NCI-H1930 (cell line): ENCODE data around the gene SLC13A4.
"Not testable (repeated sequence)": the region's sequence is repeated elsewhere in the genome, so short reads cannot be mapped to it uniquely, and the experiment has no call there.

Experiments
- DNase-seq, 2 experiments: peaks; one replicate each; lab custom pipeline; 2025; lab: John Stamatoyannopoulos, UW

SLC13A4 gene

DNA sequence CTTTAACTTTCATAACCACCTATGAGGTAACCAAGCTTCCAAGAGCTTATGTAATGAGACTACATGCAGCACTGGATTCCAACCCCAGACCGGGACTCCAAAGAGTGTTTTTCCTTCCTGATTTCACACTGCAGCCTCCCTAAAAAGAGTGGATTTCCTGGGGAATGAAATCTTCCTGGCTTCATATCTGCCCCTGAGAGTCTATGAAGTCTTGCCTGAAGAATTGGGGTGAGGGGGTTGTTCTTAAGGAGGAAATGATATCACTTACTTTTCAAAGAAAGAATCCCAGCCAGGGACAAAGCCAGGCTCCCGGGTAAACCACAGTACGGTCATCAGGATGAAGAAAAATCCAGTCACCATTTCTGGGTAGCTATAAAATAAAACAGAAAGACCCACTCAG is 35.9 kb downstream of the SLC13A4 start:
- DNase-seq = no peak

DNA sequence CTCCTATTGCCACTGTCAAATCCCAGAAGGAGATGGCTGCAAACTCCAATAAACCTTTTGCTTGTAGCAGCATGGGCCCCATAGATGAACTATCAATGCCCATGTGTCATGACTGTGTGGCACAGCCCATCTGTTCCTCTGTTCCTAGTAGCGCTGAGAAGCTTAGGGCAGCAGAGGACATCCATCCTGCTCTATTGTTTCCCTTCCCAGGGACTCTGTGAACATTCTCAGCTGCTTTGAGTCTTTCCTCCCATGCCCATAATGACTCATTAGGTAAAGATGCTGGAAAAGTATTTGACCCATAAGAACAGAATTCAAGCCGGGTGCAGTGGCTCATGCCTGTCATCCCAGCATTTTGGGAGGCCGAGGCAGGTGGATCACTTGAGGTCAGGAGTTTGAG is 37.4 kb downstream of the SLC13A4 start:
- no peak for DNase-seq

DNA sequence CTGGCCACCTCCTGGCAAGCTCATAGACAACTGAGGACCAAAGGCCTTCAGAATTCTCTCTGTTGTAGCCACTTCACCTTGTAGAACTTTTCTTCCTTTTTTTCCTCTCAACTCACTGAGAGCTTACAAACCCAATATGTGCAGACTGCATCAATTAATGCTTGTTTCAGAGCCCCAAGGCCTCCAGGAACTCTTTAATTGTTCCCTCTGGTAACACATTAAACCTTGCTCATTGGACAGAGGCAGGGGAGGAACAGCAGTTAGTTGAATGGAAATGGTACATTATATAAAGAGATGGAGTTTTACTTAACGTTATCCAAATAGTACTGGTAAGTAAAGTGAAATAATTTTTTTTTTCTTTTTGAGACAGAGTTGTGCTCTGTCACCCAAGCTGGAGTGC is 40.5 kb downstream of the SLC13A4 start:
- no peak for DNase-seq

- DNase-seq = no peak
Measured at GRCh38 chr7:135685306-135686084, 42.5 kb downstream of the SLC13A4 start.

DNA sequence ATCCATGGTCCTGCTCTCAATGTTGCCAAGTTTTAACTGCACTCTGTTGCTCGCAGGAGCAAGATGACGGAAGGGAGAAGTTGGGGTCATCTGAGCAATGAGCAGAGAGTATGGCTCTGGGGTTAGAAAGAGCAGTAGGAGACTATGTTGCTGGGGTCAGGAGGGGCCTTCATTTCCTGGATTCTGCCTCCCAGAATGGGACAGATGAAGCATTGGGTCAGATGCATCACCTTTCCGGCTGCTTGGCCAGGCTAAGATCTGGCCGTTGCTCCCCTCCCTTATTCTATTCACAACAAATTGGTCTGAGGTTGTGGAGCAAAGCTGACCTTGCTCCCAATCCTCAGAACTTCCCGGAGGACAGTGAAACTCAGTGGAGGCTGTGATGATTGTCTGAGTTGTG is 43.3 kb downstream of the SLC13A4 start:
- DNase-seq = no peak

- no peak for DNase-seq
Measured at GRCh38 chr7:135684136-135684535, 43.9 kb downstream of the SLC13A4 start.

DNA sequence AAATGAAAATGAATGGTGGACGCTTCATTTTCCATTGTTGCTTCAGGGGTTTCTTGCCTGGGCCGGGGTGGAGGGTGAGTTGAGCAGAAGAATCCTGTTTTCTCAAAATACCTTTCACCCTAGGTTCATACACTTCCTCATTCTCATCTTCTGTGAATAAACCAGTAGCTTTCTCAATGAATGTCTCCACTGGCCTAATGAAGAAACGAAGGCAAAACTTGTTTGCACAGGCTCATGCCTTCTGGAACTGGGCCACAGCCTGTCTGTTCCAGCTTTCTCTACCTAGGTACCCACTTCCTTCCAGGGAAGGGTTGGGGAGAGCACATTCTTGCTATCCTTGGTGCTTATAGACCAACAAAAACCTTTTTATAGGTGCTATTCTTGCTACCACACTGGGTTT is 44.4 kb downstream of the SLC13A4 start:
- no peak for DNase-seq

DNA sequence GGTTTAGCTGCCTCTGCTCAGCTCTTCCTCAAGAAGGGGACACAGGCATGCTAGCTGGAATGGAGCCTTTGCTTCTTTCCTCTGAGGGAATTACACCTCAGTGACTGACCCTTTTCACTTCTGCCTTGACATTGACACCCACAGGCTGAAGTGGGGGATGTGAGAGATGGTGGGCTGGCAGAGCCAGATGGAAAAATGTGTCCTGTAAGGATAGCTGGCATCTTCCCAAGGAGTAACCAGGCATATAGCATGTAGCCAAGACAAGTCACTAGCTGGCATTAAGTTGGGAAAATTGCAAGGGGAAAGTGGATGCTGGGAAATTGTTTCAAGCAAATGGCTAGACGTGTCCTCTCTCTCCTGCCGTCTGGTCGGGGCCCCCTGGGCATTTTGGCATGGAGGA is 45.8 kb downstream of the SLC13A4 start:
- DNase-seq = no peak

GRCh38 chr7:135681762-135682161 is 46.2 kb downstream of the SLC13A4 start:
- DNase-seq = no peak

GRCh38 chr7:135678612-135679575 is 49.1 kb downstream of the SLC13A4 start:
- DNase-seq = no peak

DNA sequence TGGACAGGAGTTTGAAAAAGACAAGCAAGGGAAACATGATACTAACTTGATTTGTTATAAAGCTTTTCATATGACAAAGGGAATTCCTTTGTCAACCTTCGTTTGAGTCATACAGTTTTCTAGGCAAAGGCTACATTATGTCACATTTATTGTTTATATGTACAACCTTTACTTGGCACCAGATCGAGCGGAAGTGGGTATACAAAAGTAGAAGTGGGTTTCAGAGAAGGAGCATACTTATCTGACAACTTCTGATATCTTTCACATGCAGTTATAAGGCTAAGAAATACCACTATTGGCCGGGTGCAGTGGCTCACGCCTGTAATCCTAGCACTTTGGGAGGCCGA is 54.7 kb downstream of the SLC13A4 start:
- no peak for DNase-seq

DNA sequence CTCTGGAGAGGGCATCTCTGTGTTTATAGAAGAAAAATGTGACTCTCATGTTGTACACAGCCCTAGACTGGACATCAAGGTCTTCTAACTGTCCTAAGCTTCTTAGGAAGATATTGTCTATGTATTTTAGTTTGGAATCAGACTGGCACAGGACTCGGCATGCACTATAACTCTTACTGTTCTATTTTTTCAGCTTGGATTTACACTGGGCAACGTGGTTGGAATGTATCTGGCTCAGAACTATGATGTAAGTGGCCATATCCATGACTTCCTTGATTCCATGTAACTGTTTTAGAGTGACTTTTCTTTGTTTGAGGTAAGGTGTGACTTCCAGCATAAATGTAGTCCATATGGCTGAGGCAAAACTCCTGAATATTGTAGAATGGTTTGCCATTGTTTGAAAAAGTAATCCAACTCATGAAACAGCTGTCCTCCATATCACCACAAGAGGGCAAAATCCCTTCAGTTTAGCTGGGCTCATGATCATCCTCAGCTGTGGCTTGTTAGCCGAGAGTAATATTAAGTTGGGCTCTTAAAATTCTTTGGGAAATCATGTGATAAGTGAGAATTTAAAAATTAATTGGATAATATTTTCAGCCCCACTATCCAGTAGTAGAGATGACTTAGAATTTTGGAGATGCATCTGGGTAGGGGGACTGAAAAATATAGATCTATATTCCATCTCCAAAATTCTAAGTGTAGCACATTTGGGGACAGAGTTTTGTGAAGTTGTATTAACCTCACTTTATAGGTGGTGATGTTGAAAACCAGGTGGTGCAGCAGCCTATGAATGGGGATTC is 55.2 kb downstream of the SLC13A4 start:
- DNase-seq = peak in 1 of 2 experiments; percentile 35

- no peak for DNase-seq
Measured at GRCh38 chr7:135670179-135670578, 57.8 kb downstream of the SLC13A4 start.

- DNase-seq = no peak
Measured at GRCh38 chr7:135669774-135670173, 58.2 kb downstream of the SLC13A4 start.

- not testable (repeated sequence) for DNase-seq
Measured at GRCh38 chr7:135668852-135669395, 59.1 kb downstream of the SLC13A4 start.

DNA sequence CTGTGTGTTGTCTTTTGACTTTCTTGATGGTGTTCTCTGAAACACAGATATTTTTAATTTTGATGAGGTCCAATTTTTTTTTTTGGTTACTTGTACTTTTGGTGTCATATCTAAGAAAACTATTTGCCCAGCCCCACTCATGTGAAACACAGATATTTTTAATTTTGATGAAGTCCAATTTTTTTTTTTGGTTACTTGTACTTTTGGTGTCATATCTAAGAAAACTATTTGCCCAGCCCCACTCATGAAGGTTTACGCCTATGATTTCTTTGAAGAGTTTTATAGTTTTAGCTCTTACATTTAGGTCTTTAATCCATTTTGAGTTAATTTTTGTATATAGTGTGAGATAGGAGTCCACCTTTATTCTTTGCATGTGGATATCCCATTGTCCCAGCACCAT is 60.4 kb downstream of the SLC13A4 start:
- DNase-seq = not testable (repeated sequence)

- DNase-seq = no peak
Measured at GRCh38 chr7:135666846-135667245, 61.1 kb downstream of the SLC13A4 start.

DNA sequence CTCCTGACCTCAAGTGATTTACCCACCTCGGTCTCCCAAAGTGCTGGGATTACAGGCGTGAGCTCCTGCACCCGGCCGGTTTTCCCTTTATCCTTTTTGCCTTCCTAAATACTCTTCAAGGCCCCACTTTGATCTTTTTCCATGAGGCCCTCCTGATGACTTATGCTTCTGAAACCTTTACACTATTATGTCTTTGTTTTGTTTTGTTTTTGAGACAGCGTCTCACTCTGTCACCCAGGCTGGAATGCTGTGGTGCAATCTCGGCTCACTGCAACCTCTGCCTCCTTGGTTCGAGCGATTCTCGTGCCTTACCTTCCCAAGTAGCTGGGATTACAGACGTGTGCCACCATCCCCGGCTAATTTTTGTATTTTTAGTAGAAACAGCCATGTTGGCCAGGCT is 61.8 kb downstream of the SLC13A4 start:
- DNase-seq = no peak

- no peak for DNase-seq
Measured at GRCh38 chr7:135665042-135665441, 62.9 kb downstream of the SLC13A4 start.

GRCh38 chr7:135664046-135664589 is 63.9 kb downstream of the SLC13A4 start:
- no peak for DNase-seq

GRCh38 chr7:135662373-135663114 is 65.4 kb downstream of the SLC13A4 start, which contains the start of gene STMP1:
TSS of gene STMP1 (plus strand) at chr7:135662514.
- peak; percentile 95 for DNase-seq
